Psoas muscle (tissue), 8 donors: Measurements from ENCODE around the gene PROK1. TPM values are rescaled to one million over a fixed set of nuclear protein-coding genes. Genes with fewer than 3 reads are reported as not detected.

Experiments
- ATAC-seq, 4 donors: fragments of 200-7000 bp; cut with Tn5 transposase; one replicate each; pipeline ENCODE4 v1.9.1; 2020; ENCODE audit warnings: moderate library complexity in 3 of 4, mild to moderate bottlenecking in 2 of 4
- DNase-seq, 2 donors: peaks; one replicate each; pipeline ENCODE4 v3.0.0-alpha.2; 2020
- H3K27ac ChIP-seq: fragments of 200-600 bp; one replicate; pipeline ENCODE4 v1.8.0; 2022
- H3K27me3 ChIP-seq, 3 donors: fragments of 200-600 bp in 1 of 3; one replicate each; pipeline versions ENCODE4 v1.6.1 to v1.8.0; 2013 to 2022; ENCODE audit warnings: low read length in 2 of 3, mild to moderate bottlenecking in 2 of 3, moderate library complexity in 1 of 3; ENCODE audit not compliant: insufficient read depth in 3 of 3
- H3K36me3 ChIP-seq, 2 donors: fragments of 200-600 bp in 1 of 2; one replicate each; pipeline versions ENCODE4 v1.6.1 to v1.8.0; 2013 to 2022; ENCODE audit warnings: low read depth in 1 of 2, mild to moderate bottlenecking in 1 of 2, moderate library complexity in 1 of 2; ENCODE audit not compliant: insufficient read depth in 1 of 2
- H3K4me1 ChIP-seq: fragments of 200-600 bp; one replicate; pipeline ENCODE4 v1.8.0; 2022
- H3K4me3 ChIP-seq: fragments of 200-600 bp; one replicate; pipeline ENCODE4 v1.8.0; 2022; ENCODE audit warnings: mild to moderate bottlenecking
- H3K9me3 ChIP-seq: fragments of 200-600 bp; one replicate; pipeline ENCODE4 v1.8.0; 2022
- WGBS, 3 donors: extraction: QIAGEN DNeasy Blood & Tissue Kit; methylation state at CpG; one replicate each; pipeline versions ENCODE4 v1.1.6 to v1.1.7; 2013; 5-methylcytosine and 5-hydroxymethylcytosine counted together
- intact Hi-C, 2 donors: fragments of 100-400 bp; cut with DNase I; formaldehyde crosslinking; loops; one replicate each; pipeline versions ENCODE4 v1.11.0 to v1.14.2; 2022
- polyA plus RNA-seq, 3 donors: library from polyadenylated mRNA; stranded (reverse); fragments of 200-250 nt; gene quantifications; one replicate each; pipeline ENCODE4 v1.2.3, GENCODE V29; 2013
- total RNA-seq, 4 donors: library from RNA; stranded (reverse); fragmentation: NEBNext Ultra II Directional in 2 of 4; extraction: Animal tissue kit (Norgen Biotek cat#: 25700) in 2 of 4; gene quantifications; one replicate each; pipeline versions ENCODE4 v1.2.1 to v1.2.4, GENCODE V29; 2021 to 2023
- TF ChIP-seq, protein P1 (sequence below): fragments of 200-600 bp; IDR thresholded peaks from one replicate; pipeline ENCODE4 v1.8.0; 2022; ENCODE audit warnings: antibody characterized with exemption
- donor health status: healthy with polysubstance abuse.
- donor health status: DM: no; HTN: no; CAD: no; lungs with moderate emphysema.
- donor health status: Bipolar disorder and iron deficiency.
- donor health status: healthy.
- donor health status: DM: yes; HTN: yes; CAD: no.
- donor health status: DM: no; HTN: no; CAD: no.
- donor health status: DM: no; HTN: no; CAD: no.
- donor health status: DM: yes; HTN: yes; CAD: no.

The PROK1 gene
- total and polyA plus RNA-seq, 7 donors = 0.15 to 15.0 (median 0.22) TPM; not detected in 1

DNA sequence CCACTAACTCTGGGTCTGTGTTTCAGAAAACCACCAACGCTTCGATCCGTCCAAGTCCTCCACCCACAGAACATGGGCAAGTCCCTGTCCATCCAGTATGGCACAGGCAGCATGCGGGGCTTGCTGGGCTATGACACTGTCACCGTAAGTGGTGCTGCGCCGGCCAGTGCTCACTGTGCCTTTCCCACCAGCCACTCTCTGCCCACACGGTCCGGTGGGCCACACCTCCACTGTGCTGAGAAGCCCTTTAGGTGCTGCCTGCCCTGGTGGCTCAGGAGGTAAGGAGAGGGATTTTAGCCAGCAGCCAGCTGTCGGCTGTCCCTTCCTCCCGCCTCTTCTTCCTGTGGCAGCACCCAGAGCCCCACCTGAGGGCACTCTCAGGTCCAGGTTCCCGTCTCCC lies 33.9 kb downstream of the PROK1 start:
- DNase-seq (no peak), ATAC-seq (no peak)
- intact Hi-C loops = no loop called here
- Histone ChIP-seq H3K27me3 (no peaks in the 10 kb centered on the region), H3K4me1 (no peaks in the 10 kb centered on the region), H3K9me3 (no peaks in the 10 kb centered on the region), H3K4me3 (no peak overlapping the region), H3K27ac (no peak overlapping the region), H3K36me3 (no peaks in the 10 kb centered on the region)
- TF ChIP-seq, protein P1, sequence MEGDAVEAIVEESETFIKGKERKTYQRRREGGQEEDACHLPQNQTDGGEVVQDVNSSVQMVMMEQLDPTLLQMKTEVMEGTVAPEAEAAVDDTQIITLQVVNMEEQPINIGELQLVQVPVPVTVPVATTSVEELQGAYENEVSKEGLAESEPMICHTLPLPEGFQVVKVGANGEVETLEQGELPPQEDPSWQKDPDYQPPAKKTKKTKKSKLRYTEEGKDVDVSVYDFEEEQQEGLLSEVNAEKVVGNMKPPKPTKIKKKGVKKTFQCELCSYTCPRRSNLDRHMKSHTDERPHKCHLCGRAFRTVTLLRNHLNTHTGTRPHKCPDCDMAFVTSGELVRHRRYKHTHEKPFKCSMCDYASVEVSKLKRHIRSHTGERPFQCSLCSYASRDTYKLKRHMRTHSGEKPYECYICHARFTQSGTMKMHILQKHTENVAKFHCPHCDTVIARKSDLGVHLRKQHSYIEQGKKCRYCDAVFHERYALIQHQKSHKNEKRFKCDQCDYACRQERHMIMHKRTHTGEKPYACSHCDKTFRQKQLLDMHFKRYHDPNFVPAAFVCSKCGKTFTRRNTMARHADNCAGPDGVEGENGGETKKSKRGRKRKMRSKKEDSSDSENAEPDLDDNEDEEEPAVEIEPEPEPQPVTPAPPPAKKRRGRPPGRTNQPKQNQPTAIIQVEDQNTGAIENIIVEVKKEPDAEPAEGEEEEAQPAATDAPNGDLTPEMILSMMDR = no peak
- 81 to 88% (median 85%) methylated on average over 12 of the region's 12 CpGs for WGBS, 3 donors

- ATAC-seq (no peak), DNase-seq (no peak)
- H3K36me3 ChIP-seq = no peaks in the 10 kb centered on the region
- intact Hi-C loops = no loop called here
- no peaks in the 10 kb centered on the region for H3K4me1 ChIP-seq
- H3K27me3 ChIP-seq = no peaks in the 10 kb centered on the region
- no peak overlapping the region for H3K4me3 ChIP-seq
- WGBS, 3 donors = 9 to 30% (median 12%) methylated on average over 2 of the region's 2 CpGs
- H3K27ac ChIP-seq = no peak overlapping the region
- no peaks in the 10 kb centered on the region for H3K9me3 ChIP-seq
- TF ChIP-seq, protein P1 = no peak
Observed at GRCh38 chr1:110485725-110486124, 34.8 kb downstream of the PROK1 start.

DNA sequence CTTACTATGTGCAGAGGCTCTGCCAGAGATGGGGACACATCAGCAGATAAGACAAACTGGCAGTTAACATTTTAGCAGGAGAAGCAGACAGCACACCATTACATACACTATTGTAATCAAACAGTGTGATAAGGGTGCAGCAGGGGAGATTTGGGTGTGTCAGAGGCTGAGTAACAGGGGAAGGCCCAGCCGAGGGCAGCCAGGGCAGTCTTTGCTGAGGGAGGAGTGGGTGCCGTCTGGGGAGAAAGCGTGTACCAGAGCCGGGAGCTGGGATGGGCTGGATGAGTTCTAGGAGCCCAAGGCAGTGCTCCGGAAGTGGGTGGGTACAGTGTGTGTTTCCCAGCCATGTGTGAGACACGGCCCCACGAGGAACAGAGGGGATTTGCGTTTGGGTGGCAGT lies 36.8 kb downstream of the PROK1 start:
- H3K36me3 ChIP-seq = no peaks in the 10 kb centered on the region
- H3K27ac ChIP-seq = no peak overlapping the region
- WGBS, 3 donors = 52 to 66% (median 61%) methylated on average over 8 of the region's 8 CpGs
- DNase-seq (no peak), ATAC-seq (no peak)
- H3K4me3 ChIP-seq = no peak overlapping the region
- no peaks in the 10 kb centered on the region for H3K4me1 ChIP-seq
- H3K9me3 ChIP-seq = no peaks in the 10 kb centered on the region
- intact Hi-C loops = no loop called here
- H3K27me3 ChIP-seq = no peaks in the 10 kb centered on the region
- TF ChIP-seq, protein P1 = no peak

DNA sequence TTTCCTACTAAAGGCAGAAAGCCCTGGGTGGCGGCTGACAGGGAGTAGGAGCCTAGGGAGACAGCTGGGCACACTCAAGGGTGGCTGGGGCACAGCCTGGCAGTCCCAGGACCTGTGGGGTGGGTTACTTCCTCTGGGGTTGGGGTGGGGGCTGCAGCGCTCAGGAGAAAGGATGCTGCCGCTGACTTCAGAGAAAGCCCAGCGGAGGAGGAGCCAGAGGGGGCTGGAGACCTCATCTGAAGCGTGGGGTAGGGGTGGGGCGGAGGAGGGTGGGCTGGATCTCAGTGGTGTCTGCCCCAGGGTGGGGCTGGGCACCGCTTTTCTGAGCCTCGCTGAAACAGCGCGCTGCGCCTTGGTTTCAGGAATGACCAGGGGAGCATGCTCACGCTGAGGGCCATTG lies 37.2 kb downstream of the PROK1 start:
- intact Hi-C loops = no loop called here
- Histone ChIP-seq H3K27me3 (no peaks in the 10 kb centered on the region), H3K36me3 (no peaks in the 10 kb centered on the region), H3K4me3 (no peak overlapping the region), H3K4me1 (no peaks in the 10 kb centered on the region), H3K9me3 (no peaks in the 10 kb centered on the region), H3K27ac (no peak overlapping the region)
- 70 to 84% (median 80%) methylated on average over 11 to 12 of the region's 12 CpGs for WGBS, 3 donors
- TF ChIP-seq, protein P1 = no peak
- ATAC-seq (no peak), DNase-seq (no peak)

DNA sequence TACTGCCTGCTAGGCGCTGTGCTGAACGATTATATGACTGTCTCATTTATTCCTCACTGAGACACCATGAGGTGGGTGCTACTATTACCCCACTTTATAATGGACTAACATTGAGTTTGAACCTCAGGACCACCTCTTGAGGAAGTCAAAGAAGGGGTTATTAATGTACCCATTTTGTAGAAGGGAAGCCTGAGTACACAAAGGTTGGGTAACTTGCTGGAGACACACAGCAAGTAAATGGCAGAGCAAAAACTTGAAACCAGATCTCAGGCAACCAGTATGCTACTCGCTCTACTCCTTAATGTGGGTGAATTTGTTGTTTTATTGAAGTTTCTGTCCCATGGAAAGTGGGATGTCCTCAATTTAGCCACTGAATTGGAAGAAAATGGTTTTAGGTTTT lies 37.9 kb downstream of the PROK1 start:
- Histone ChIP-seq H3K4me3 (no peak overlapping the region), H3K27ac (no peak overlapping the region), H3K4me1 (no peaks in the 10 kb centered on the region), H3K36me3 (no peaks in the 10 kb centered on the region), H3K9me3 (no peaks in the 10 kb centered on the region), H3K27me3 (no peaks in the 10 kb centered on the region)
- intact Hi-C loops = no loop called here
- no peak for DNase-seq
- TF ChIP-seq, protein P1 = no peak
- 65 to 67% (median 67%) methylated on average over 3 of the region's 3 CpGs for WGBS, 3 donors
- no peak for ATAC-seq
